Epithelial cell of proximal tubule (primary cell): ENCODE measurements around the gene SLC15A3. TPM values are rescaled to one million over a fixed set of nuclear protein-coding genes. Genes with fewer than 3 reads are reported as not detected.
"Not testable (repeated sequence)": the region's sequence is repeated elsewhere in the genome, so short reads cannot be mapped to it uniquely, and the experiment has no call there.

Experiments
- DNase-seq: peaks from one replicate; pipeline ENCODE4 v3.0.0-alpha.2; 2011; ENCODE audit warnings: low read depth
- H3K4me3 ChIP-seq: 2 replicates; pipeline ENCODE4 v1.5.1; 2011; ENCODE audit warnings: low read depth, mild to moderate bottlenecking, low read length
- total RNA-seq: library from RNA; depleted of rRNA; stranded (reverse); fragments of >200 nt; gene quantifications from 2 replicates; pipeline ENCODE4 v1.2.3, GENCODE V29; 2015
- TF ChIP-seq, protein P1 (sequence below): conservative IDR thresholded peaks from 2 replicates; pipeline ENCODE4 v1.5.1; 2012; ENCODE audit warnings: low read depth, mild to moderate bottlenecking, low read length

SLC15A3 gene
- total RNA-seq, 1 donor from 2014 or later: 0.86 TPM

- no peak for DNase-seq
- H3K4me3 ChIP-seq: no peak overlapping the region
- TF ChIP-seq, protein P1, sequence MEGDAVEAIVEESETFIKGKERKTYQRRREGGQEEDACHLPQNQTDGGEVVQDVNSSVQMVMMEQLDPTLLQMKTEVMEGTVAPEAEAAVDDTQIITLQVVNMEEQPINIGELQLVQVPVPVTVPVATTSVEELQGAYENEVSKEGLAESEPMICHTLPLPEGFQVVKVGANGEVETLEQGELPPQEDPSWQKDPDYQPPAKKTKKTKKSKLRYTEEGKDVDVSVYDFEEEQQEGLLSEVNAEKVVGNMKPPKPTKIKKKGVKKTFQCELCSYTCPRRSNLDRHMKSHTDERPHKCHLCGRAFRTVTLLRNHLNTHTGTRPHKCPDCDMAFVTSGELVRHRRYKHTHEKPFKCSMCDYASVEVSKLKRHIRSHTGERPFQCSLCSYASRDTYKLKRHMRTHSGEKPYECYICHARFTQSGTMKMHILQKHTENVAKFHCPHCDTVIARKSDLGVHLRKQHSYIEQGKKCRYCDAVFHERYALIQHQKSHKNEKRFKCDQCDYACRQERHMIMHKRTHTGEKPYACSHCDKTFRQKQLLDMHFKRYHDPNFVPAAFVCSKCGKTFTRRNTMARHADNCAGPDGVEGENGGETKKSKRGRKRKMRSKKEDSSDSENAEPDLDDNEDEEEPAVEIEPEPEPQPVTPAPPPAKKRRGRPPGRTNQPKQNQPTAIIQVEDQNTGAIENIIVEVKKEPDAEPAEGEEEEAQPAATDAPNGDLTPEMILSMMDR: no peak
These were observed 25.2 kb upstream of the SLC15A3 start for GRCh38 chr11:60977224-60977623.

DNA sequence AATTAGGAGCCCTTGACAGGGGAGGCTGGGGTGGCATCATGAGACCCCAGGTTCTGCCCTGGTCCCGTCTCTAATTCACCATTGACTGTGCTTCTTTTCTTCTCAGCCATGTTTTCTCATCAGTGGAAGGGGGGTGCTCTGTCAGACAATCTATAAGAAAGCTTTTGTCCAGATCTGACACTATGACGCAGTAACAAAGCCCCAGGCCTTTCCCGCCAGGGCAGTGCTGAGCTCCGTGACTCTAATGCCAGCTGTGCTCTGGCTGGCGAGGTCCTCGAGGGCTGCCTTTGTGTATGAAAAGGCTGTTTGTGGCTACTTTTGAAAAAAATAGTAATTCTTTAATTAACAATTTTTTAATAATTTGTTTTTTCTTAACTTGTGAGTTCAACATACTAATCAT, 22.8 kb upstream of the SLC15A3 start:
- H3K4me3 ChIP-seq: no peak overlapping the region
- no peak for DNase-seq
- TF ChIP-seq, protein P1: no peak

DNA sequence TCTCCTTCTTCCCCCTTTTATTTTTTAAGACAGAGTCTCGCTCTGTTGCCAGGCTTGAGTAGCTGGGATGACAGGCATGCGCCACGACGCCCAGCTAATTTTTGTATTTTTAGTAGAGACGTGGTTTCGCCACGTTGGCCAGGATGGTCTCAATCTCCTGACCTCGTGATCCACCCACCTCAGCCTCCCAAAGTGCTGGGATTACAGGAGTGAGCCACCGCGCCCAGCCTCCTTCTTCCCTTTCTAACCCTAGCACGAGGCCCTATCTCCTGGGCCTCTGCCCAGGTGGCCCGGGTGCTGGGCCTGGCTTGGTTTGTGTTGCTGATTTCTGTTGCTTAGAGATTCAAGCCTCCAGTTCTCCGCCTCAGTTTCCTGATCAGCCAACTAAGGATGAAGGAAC, 22.3 kb upstream of the SLC15A3 start:
- DNase-seq, H3K4me3 ChIP-seq: not testable (repeated sequence)

DNA sequence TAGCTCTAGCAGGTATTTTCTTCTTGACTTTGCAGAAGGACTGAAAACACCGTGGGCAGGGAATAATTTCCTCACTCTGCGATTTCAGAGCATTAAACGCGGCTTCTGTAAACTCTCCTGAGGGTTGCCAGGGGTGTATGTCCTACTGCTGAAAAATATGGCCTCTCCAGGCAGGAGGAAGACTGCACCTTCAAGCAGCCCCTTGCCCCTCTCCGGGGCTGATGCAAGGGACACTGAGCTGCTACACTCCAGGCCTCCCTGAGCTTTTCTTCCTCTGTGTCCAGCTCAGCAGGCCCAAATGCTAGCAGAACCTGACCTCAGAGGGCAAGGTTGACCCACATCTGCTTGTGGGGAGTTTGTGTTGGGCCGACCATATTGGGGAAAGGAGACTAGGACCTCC, 21.7 kb upstream of the SLC15A3 start:
- TF ChIP-seq, protein P1: no peak
- H3K4me3 ChIP-seq: no peak overlapping the region
- DNase-seq: no peak

DNA sequence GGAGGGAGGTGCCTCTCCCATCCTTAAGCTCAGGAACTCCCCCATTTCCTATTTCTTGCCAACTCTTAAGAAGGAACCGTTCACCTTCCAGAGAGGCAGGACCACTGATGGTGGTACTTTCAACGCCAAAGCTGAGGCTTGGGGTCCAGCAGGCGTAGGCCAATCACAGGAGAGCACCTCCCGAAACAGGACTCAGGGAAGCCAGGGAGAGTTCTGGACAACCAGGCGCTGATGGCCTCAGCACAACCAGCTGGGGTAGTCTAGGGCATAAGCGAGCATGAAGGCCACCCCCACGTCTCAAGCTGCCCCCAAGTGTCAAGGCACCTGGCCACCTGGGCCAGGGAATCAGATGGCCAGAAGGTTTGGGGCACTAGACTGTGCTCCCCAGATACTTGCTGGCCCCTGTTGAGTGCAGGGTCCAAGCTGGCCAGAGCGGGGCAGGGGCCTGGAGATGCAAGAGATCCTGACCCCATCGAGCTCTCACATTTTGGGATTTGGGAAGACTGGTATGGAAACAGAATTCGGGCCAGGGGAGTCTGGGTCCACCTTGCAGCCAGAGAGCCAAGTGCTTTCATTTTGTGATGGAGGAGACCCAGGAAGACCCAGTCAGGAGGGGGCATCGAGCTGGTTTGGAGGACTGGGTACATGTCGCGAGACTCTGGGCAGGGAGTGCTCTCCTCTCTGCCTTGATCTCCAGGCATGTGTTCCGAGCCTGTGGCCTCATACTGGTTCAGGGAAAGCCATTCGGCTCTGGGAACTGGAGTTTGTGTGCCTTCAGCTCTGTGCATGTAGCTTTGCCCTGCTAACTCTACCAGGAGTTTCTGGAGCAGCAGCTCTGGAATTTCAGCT, 20.4 kb upstream of the SLC15A3 start:
- H3K4me3 ChIP-seq: no peak overlapping the region
- TF ChIP-seq, protein P1: no peak
- no peak for DNase-seq

DNA sequence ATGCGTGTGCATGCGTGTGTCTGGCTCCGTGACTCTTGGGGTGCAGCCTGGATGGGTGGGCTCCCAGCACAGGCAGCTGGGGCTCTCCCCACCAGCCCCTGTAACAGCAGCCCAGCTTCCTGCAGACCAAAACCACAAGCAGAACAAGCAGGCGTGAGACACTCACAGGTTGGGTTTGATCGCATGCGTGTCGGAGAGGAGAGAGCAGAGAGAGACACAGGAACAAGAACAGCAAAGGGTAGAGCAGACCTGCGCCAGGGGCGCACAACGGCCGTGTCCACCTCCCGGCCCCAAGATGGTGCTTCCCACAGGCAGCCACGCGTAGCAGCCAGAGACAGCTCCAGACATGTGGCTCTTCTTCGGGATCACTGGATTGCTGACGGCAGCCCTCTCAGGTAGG, 19.5 kb upstream of the SLC15A3 start, which contains the start of gene CD6:
Gene CD6 (plus strand): TSS at position 161 of the 400 bp plus-strand sequence. CDS start 186 bp downstream, at position 347.
- TF ChIP-seq, protein P1: no peak
- no peak for DNase-seq

DNA sequence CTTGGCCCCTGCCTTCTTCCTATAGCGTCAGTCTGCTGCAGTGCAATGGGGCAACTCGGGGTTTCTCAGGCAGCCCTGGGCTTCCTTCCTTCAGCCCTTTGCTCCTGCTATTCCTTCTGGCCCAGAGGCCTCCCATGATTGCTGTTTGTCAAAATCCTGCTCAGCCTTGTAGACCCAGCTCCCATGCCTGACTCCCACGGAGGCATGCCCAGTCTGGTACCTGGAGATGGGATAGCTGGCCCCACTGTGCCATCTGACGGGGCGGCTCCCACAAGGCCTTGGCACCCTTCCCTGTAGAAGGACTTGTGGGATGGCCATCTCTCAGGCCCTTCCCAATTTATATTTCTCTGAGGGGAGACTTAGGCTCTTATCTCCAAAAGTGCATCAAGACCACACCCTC, 18.9 kb upstream of the SLC15A3 start:
- no peak overlapping the region for H3K4me3 ChIP-seq
- DNase-seq: no peak
- TF ChIP-seq, protein P1: no peak

More for the DNA sequence above, 19.5 kb upstream of the SLC15A3 start, which contains the start of gene CD6:
- H3K4me3 ChIP-seq: no peak within 1 kb of the TSS
